ENCODE results near the gene LRRC32. TPM values are rescaled to one million over a fixed set of nuclear protein-coding genes. Genes with fewer than 3 reads are reported as not detected.

LRRC32 gene
- total and polyA plus RNA-seq, 2 of the 4 experiments (the other 2 are of a cell fraction) = 5.2 to 13.7 TPM

- TF ChIP-seq, protein P1, sequence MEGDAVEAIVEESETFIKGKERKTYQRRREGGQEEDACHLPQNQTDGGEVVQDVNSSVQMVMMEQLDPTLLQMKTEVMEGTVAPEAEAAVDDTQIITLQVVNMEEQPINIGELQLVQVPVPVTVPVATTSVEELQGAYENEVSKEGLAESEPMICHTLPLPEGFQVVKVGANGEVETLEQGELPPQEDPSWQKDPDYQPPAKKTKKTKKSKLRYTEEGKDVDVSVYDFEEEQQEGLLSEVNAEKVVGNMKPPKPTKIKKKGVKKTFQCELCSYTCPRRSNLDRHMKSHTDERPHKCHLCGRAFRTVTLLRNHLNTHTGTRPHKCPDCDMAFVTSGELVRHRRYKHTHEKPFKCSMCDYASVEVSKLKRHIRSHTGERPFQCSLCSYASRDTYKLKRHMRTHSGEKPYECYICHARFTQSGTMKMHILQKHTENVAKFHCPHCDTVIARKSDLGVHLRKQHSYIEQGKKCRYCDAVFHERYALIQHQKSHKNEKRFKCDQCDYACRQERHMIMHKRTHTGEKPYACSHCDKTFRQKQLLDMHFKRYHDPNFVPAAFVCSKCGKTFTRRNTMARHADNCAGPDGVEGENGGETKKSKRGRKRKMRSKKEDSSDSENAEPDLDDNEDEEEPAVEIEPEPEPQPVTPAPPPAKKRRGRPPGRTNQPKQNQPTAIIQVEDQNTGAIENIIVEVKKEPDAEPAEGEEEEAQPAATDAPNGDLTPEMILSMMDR (conservative IDR thresholded peaks at IDR 0.05; ENCODE audit: low read depth, low read length) = no peak
- no peak for TF ChIP-seq POLR2A (IDR thresholded peaks at IDR 0.05; ENCODE audit: low read depth, low read length)
Measured at GRCh38 chr11:76653012-76653673, 17.4 kb downstream of the LRRC32 start (continued).

DNA sequence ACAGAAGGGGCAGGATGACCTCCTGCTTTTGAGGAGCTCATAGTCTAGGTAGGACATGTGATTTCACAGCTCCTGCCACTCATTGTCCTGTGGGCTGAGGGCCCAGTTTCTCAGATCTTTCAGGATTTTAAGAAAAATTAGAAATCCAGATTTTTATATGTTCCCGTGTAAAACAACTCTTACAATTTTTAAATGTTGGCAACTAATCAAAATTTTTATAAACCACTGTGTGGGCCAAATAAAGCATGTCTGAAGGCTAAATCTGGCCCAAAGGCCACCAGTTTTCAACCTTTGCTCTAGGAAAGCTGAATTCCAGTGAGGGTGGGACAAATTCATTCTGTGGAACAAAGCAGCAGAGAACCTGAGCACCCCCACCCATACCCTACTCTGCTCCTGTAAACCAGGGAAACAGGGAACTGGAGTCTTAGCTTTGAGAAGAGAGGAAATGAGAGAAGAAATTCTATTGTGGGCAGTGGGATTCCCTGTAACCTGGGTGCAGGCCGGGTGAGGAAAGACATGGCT is 20.6 kb downstream of the LRRC32 start:
- Histone ChIP-seq H3K4me3 (ENCODE audit: insufficient read depth, low read depth, low read length) (no peak overlapping the region), H3K56ac (ENCODE audit: extremely low read depth, insufficient read depth, low read length) (no peak overlapping the region), H3K23ac (ENCODE audit: low read depth, low read length) (no peak overlapping the region), H3K27ac (ENCODE audit: insufficient read depth, low read length) (no peak overlapping the region), H4K91ac (ENCODE audit: insufficient read depth, low read depth, low read length) (no peak overlapping the region), H3K9me1 (ENCODE audit: insufficient read depth, low read length) (peaks cover 14% of the 10 kb centered on the region), H2BK120ac (ENCODE audit: low read depth, low read length) (no peak overlapping the region), H3K36me3 (ENCODE audit: control insufficient read depth, insufficient read depth, low read length) (no peaks in the 10 kb centered on the region), H2BK15ac (ENCODE audit: low read depth, low read length) (no peak overlapping the region), H2BK5ac (ENCODE audit: low read depth, low read length, poor library complexity, severe bottlenecking) (no peak overlapping the region), H2AFZ (replicated peaks; ENCODE audit: low read length, poor library complexity) (no peak overlapping the region), H3K4ac (ENCODE audit: low read depth, low read length) (no peak overlapping the region), H2AK5ac (ENCODE audit: low read depth, low read length) (no peak overlapping the region; the same call in 1 of the 2 replicates), H4K20me1 (ENCODE audit: insufficient read depth, low read length) (no peaks in the 10 kb centered on the region), H3K79me1 (ENCODE audit: low read depth in 1 of 2, low read length in 2 of 2) (no peaks in the 10 kb centered on the region), H2AK9ac (replicated peaks; ENCODE audit: low read depth, low read length, poor library complexity) (no peak overlapping the region), H3K4me2 (ENCODE audit: low read depth, low read length) (no peak overlapping the region), H4K8ac (ENCODE audit: low read depth in 2 of 2, low read length in 2 of 2) (no peak overlapping the region), H4K5ac (ENCODE audit: low read depth, low read length) (no peak overlapping the region), H3K9me3 (ENCODE audit: control insufficient read depth, insufficient read depth, low read length) (peaks cover 6% of the 10 kb centered on the region), H3K27me3 (ENCODE audit: control insufficient read depth, insufficient read depth, low read length) (peaks cover 10% of the 10 kb centered on the region), H3K4me1 (ENCODE audit: control insufficient read depth, insufficient read depth, low read length) (peaks cover 16% of the 10 kb centered on the region), H2BK20ac (ENCODE audit: low read depth, low read length) (no peak overlapping the region), H3K9ac (ENCODE audit: low read depth, low read length) (no peak overlapping the region), H3K14ac (replicated peaks; ENCODE audit: low read depth, low read length) (no peak overlapping the region), H3K18ac (ENCODE audit: low read depth, low read length) (no peak overlapping the region)
- DNase-seq (no peak), ATAC-seq (ENCODE audit: low read depth) (no peak)
- no CpG with 5 or more reads among the region's 2 CpGs for WGBS, 2 experiments (ENCODE audit: extremely low coverage in 2 of 2, insufficient read length in 1 of 2)
- in situ Hi-C loops (cut with MboI; ENCODE audit: low sequenced_read_pairs) = no loop called here
- BruUV-seq (replicated peaks) = no TSS peak
- ChIA-PET POLR2A (ENCODE audit: unreplicated experiment) (no interaction called here), CTCF (interaction anchor here (1.2 kb wide), 1 partner anchor 51 kb away, joined by 4 read pairs; no protein-coding TSS in a partner anchor)
- dilution Hi-C loops (cut with HindIII; ENCODE audit: low sequenced_read_pairs, unreplicated experiment) = no loop called here
- intact Hi-C loops (cut with micrococcal nuclease) = no loop called here
- no peak for TF ChIP-seq RAD21 (IDR thresholded peaks at IDR 0.05; ENCODE audit: low read length)
- TF ChIP-seq FOS (IDR thresholded peaks at IDR 0.05; ENCODE audit: low read depth, low read length) = no peak
- TF ChIP-seq NFE2L2 (IDR thresholded peaks at IDR 0.05; ENCODE audit: low read depth, low read length) = no peak
- TF ChIP-seq RCOR1 (IDR thresholded peaks at IDR 0.05; ENCODE audit: insufficient replicate concordance, low read length) = no peak
- TF ChIP-seq MAZ (IDR thresholded peaks at IDR 0.05; ENCODE audit: borderline replicate concordance, low read depth, low read length) = no peak
- TF ChIP-seq, protein P1 (conservative IDR thresholded peaks at IDR 0.05; ENCODE audit: low read depth, low read length) = no peak
- no peak for TF ChIP-seq POLR2A (IDR thresholded peaks at IDR 0.05; ENCODE audit: low read depth, low read length)
- no peak for TF ChIP-seq ELK1 (IDR thresholded peaks at IDR 0.05; ENCODE audit: borderline replicate concordance, low read depth, low read length)
- no peak for TF ChIP-seq SMC3 (IDR thresholded peaks at IDR 0.05; ENCODE audit: low read depth, low read length)
- TF ChIP-seq BHLHE40 (IDR thresholded peaks at IDR 0.05; ENCODE audit: low read depth, low read length) = no peak

All from IMR-90 (cell line).